Adrenal gland (tissue), 5 donors: ENCODE measurements around the gene AFTPH.

Experiments used
- CTCF ChIP-seq, 6 experiments: fragments of 450-650 bp in 4 of 6; fragments of 200-600 bp in 2 of 6; sonication (generic) in 1 of 6; IDR thresholded peaks; 1 replicate in 5 of 6; 2 replicates in 1 of 6; pipeline versions ENCODE4 v1.5.1 to v1.8.0; 2016 to 2021; ENCODE audit warnings: antibody characterized with exemption in 6 of 6, mild to moderate bottlenecking in 2 of 6, moderate library complexity in 1 of 6
- POLR2A ChIP-seq, 2 donors: fragments of 450-650 bp; IDR thresholded peaks; one replicate each; pipeline ENCODE4 v1.6.1; 2017; ENCODE audit warnings: antibody characterized with exemption in 2 of 2, mild to moderate bottlenecking in 2 of 2, moderate library complexity in 1 of 2
- donor health status: DM: no; HTN: no; CAD: no.

- TF ChIP-seq CTCF (IDR thresholded peaks at IDR 0.05) (no peak), POLR2A (IDR thresholded peaks at IDR 0.05) (no peak)
Observed at GRCh38 chr2:64631771-64632170, 107.6 kb downstream of the AFTPH start.
